Upper lobe of right lung (tissue), 1 donor: Measurements from ENCODE around the gene PSAP. TPM values are rescaled to one million over a fixed set of nuclear protein-coding genes. Genes with fewer than 3 reads are reported as not detected.
A peak's percentile ranks its signal among the peaks of the same experiment; 100 is the strongest.

ENCODE experiments used
- ATAC-seq: fragments of 200-7000 bp; cut with Tn5 transposase; one replicate; pipeline ENCODE4 v1.9.1; 2020; ENCODE audit warnings: mild to moderate bottlenecking, moderate library complexity
- DNase-seq: peaks from one replicate; pipeline ENCODE4 v3.0.0-alpha.2; 2020
- H3K27ac ChIP-seq: fragments of 200-600 bp; one replicate; pipeline ENCODE4 v1.8.0; 2022
- H3K27me3 ChIP-seq: fragments of 200-600 bp; one replicate; pipeline ENCODE4 v1.8.0; 2022; ENCODE audit warnings: mild to moderate bottlenecking
- H3K36me3 ChIP-seq: fragments of 200-600 bp; one replicate; pipeline ENCODE4 v1.8.0; 2022
- H3K4me1 ChIP-seq: fragments of 200-600 bp; one replicate; pipeline ENCODE4 v1.8.0; 2022
- H3K4me3 ChIP-seq: fragments of 200-600 bp; one replicate; pipeline ENCODE4 v1.8.0; 2022; ENCODE audit warnings: mild to moderate bottlenecking
- H3K9me3 ChIP-seq: fragments of 200-600 bp; one replicate; pipeline ENCODE4 v1.8.0; 2022
- intact Hi-C: fragments of 100-400 bp; cut with DNase I; formaldehyde crosslinking; loops from one replicate; pipeline ENCODE4 v1.11.0; 2022
- total RNA-seq: library from RNA; stranded (reverse); fragmentation: NEBNext Ultra II Directional; extraction: Animal tissue kit (Norgen Biotek cat#: 25700); gene quantifications from one replicate; pipeline ENCODE4 v1.2.1, GENCODE V29; 2021
- TF ChIP-seq, protein P1 (sequence below): fragments of 200-600 bp; IDR thresholded peaks from one replicate; pipeline ENCODE4 v1.8.0; 2022; ENCODE audit warnings: antibody characterized with exemption
- donor health status: DM: no; HTN: yes; CAD: no; lungs with severe emphysema.

Gene PSAP
- total RNA-seq, 1 donor from 2014 or later = 1,464 TPM

DNA sequence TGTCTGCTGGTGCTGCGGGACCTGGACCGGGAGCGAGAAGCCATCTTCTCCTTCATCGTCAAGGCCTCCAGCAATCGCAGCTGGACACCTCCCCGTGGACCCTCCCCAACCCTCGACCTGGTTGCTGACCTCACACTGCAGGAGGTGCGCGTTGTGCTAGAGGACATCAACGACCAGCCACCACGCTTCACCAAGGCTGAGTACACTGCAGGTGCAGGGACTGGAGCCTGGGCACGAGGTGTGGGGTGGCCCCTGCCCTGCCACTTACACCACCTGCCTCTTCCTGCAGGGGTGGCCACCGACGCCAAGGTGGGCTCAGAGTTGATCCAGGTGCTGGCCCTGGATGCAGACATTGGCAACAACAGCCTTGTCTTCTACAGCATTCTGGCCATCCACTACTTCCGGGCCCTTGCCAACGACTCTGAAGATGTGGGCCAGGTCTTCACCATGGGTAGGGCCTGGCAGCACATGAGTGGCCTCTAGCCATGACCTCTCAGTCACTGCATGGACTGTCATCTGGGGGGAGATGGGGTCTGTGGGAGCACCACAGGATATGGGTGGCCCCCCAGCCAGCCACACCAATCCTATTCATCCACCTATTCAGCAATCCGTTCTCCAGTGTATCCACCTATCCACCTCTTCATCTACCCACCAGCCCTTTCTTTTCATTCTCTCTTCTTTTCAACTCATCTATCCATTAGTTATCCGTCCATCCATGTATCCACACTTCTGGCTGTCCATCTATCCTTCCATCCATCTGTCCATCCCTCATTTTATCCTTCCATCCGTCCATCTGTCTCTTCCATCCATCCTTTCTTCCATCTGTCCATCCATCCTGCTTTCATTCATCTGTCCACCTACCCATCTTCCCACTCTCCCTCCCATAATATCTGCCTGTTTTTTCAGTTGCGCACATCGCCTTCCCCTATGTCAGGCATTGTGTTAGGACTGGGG is 43.2 kb downstream of the PSAP start:
- H3K27ac ChIP-seq = no peak overlapping the region
- TF ChIP-seq, protein P1, sequence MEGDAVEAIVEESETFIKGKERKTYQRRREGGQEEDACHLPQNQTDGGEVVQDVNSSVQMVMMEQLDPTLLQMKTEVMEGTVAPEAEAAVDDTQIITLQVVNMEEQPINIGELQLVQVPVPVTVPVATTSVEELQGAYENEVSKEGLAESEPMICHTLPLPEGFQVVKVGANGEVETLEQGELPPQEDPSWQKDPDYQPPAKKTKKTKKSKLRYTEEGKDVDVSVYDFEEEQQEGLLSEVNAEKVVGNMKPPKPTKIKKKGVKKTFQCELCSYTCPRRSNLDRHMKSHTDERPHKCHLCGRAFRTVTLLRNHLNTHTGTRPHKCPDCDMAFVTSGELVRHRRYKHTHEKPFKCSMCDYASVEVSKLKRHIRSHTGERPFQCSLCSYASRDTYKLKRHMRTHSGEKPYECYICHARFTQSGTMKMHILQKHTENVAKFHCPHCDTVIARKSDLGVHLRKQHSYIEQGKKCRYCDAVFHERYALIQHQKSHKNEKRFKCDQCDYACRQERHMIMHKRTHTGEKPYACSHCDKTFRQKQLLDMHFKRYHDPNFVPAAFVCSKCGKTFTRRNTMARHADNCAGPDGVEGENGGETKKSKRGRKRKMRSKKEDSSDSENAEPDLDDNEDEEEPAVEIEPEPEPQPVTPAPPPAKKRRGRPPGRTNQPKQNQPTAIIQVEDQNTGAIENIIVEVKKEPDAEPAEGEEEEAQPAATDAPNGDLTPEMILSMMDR = no peak
- DNase-seq = no peak
- H3K36me3 ChIP-seq = no peaks in the 10 kb centered on the region
- H3K27me3 ChIP-seq = no peaks in the 10 kb centered on the region
- intact Hi-C loops = no loop called here
- no peaks in the 10 kb centered on the region for H3K4me1 ChIP-seq
- no peaks in the 10 kb centered on the region for H3K9me3 ChIP-seq
- no peak overlapping the region for H3K4me3 ChIP-seq
- ATAC-seq = no peak

DNA sequence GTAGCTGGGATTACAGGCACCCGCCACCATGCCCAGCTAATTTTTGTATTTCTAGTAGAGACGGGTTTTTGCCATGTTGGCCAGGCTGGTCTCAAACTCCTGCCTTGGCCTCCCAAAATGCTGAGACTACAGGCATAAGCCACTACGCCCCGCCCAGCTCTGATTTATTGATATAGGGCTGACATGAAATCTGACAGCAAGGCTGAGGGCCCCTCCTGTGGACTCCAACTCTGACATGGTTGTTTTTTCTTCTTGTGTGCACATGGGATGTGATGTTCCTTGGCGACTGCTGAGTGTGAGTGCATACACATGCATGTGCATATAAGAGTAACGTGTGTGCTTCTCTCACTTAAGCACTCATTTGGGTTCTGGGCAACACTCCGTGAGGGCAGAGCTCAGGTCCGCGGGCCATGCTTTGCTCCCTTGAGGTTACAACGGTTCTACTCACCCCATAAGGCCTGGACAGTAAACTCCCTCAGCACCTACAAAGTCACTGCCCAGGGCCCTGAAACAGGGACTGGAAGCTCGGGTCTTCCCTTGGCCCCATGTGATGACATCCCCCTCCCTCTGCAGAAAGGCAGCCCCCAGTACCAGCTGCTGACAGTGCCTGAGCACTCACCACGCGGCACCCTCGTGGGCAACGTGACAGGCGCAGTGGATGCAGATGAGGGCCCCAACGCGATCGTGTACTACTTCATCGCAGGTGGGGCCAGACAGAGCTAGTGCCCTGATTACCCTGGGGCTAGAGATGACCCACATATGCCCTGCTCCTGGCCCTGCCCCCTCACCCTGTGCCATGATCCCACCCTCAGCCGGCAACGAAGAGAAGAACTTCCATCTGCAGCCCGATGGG is 44.1 kb downstream of the PSAP start:
- ATAC-seq (no peak), DNase-seq (no peak)
- H3K27ac ChIP-seq = no peak overlapping the region
- no peaks in the 10 kb centered on the region for H3K36me3 ChIP-seq
- H3K27me3 ChIP-seq = no peaks in the 10 kb centered on the region
- TF ChIP-seq, protein P1 = no peak
- intact Hi-C loops = no loop called here
- no peaks in the 10 kb centered on the region for H3K4me1 ChIP-seq
- H3K9me3 ChIP-seq = no peaks in the 10 kb centered on the region
- H3K4me3 ChIP-seq = no peak overlapping the region

DNA sequence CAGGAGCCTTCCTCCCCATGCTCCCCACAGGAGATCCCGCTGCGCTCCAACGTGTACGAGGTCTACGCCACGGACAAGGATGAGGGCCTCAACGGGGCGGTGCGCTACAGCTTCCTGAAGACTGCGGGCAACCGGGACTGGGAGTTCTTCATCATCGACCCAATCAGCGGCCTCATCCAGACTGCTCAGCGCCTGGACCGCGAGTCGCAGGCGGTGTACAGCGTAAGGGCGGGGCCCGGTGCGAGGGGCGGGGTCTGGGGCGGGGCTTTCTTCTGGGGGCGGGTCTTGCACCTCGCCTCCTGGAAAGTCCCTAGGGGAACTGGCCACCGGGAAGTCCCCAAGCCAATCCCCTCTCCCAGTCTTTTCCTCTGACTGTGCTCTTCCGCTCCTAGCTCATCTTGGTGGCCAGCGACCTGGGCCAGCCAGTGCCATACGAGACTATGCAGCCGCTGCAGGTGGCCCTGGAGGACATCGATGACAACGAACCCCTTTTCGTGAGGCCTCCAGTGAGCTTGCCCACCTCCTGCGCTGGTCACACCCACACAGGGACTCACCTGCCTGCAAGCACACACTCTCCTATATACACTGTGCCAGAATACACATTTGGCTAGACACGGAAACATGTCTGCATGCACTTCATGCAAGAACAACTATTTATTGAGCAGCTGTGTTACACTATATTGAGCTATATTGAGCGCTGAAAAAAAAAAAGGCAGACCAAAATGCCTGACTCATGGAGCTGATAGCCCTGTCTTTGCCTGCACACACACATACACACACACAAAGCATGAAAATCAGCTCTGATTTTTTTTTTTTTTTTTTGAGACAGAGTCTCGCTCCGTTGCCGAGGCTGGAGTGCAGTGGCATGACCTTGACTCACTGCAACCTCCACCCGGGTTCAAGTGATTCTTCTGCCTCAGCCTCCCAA is 45.0 kb downstream of the PSAP start:
- Histone ChIP-seq H3K9me3 (no peaks in the 10 kb centered on the region), H3K36me3 (no peaks in the 10 kb centered on the region), H3K27ac (no peak overlapping the region), H3K4me1 (no peaks in the 10 kb centered on the region), H3K27me3 (no peaks in the 10 kb centered on the region), H3K4me3 (no peak overlapping the region)
- ATAC-seq = peak; percentile 80
- DNase-seq = no peak
- intact Hi-C loops = no loop called here
- TF ChIP-seq, protein P1 = no peak

DNA sequence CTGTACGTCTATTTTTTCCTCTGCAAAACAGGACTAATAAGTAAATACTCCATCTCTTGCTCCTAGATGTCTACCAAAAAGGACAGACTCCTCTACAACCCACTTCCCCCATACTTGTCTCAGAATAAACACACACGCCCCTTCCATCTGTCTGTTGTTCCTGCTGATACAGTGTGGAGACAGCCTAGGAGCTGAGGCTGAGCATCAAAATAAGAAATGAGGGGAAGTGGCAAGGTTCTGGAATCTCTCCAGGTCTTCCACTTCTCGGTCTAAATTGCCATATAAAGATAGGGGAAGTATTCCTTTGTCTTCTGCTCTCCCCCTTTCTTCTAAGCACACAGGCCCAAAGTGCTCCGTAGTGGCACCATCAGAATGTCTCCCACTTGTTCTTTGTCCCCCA is 47.0 kb downstream of the PSAP start:
- TF ChIP-seq, protein P1 = no peak
- no peak overlapping the region for H3K27ac ChIP-seq
- intact Hi-C loops = no loop called here

More for the DNA sequence above, 47.0 kb downstream of the PSAP start:
- Histone ChIP-seq H3K4me3 (no peak overlapping the region), H3K9me3 (no peaks in the 10 kb centered on the region), H3K36me3 (no peaks in the 10 kb centered on the region), H3K27me3 (no peaks in the 10 kb centered on the region), H3K4me1 (no peaks in the 10 kb centered on the region)
- ATAC-seq (peak; percentile 32), DNase-seq (no peak)
